Measurements from ENCODE around the gene USP8.

Gene USP8

DNA sequence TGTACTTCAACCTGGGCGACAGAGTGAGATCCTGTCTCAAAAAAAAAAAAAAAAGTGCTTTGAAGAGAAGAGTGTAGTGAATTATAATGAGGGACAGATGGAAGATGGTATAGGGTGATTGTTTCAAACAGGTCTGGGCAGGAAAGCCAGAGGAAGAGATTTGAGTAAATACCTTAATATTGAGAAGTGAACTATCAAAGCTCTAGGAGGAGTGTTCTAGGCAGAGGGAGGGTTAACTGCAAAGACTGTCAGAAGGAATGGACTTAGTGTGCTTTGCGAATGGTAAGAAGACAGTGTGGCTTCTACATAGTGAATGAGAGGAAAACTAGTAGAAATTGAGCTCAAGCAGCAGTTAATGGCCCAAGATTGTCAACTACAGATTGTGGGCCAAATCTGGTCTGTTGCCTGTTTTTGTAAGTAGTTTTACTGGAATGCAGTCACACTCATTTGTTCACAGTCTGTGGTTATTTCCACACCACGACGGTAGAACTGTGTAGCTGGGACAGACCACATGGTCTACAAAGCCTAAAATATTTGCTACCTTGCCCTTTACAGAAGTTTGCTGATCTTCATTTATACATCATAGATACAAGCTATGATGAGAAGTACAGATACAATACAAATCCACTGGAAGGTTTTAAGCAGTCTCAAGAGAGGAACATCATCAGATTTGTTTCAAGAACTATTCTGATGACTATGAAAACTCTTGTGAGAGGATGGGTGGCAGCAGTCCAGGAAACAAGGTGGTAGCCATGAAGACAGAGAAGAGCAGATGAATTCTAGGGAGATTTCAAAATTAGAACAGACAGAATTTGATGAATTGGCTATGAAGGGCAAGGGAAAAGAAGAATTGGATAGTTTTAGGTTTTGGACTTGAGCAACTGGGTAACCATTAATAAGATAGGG is 138.8 kb downstream of the USP8 start:
- TF ChIP-seq, protein P1, sequence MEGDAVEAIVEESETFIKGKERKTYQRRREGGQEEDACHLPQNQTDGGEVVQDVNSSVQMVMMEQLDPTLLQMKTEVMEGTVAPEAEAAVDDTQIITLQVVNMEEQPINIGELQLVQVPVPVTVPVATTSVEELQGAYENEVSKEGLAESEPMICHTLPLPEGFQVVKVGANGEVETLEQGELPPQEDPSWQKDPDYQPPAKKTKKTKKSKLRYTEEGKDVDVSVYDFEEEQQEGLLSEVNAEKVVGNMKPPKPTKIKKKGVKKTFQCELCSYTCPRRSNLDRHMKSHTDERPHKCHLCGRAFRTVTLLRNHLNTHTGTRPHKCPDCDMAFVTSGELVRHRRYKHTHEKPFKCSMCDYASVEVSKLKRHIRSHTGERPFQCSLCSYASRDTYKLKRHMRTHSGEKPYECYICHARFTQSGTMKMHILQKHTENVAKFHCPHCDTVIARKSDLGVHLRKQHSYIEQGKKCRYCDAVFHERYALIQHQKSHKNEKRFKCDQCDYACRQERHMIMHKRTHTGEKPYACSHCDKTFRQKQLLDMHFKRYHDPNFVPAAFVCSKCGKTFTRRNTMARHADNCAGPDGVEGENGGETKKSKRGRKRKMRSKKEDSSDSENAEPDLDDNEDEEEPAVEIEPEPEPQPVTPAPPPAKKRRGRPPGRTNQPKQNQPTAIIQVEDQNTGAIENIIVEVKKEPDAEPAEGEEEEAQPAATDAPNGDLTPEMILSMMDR (IDR thresholded peaks at IDR 0.05), result no peak

DNA sequence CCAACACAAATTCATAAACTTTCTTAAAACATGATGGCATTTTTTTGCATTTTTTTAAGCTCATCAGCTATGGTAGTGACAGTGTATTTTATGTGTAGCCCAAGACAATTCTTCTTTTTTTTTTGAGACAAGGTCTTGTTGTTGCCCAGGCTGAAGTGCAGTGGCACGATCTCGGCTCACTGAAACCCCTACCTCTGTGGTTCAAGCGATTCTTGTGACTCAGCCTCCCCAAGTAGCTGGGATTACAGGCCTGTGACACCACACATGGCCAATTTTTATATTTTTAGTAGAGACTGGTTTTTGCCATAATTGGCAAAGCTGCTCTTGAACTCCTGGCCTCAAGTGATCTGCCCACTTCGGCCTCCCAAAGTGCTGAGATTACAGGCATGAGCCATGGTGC is 139.6 kb downstream of the USP8 start:
- TF ChIP-seq, protein P1 (IDR thresholded peaks at IDR 0.05), result no peak
